Stimulated activated naive CD4-positive, alpha-beta T cell treated with Interleukin-2 at 50 U/mL for 16 hours (primary cell): Measurements from ENCODE around the gene ITFG1.

Source experiments
- DNase-seq: peaks from one replicate; lab custom pipeline; 2025; lab: John Stamatoyannopoulos, UW

The ITFG1 gene

GRCh38 chr16:47323241-47323640 is 137.6 kb downstream of the ITFG1 start:
- DNase-seq = no peak

GRCh38 chr16:47320546-47321310 is 140.1 kb downstream of the ITFG1 start:
- DNase-seq = no peak

GRCh38 chr16:47317465-47318240 is 143.2 kb downstream of the ITFG1 start:
- no peak for DNase-seq

- DNase-seq = no peak
These were observed 144.3 kb downstream of the ITFG1 start for GRCh38 chr16:47316442-47317015.

- DNase-seq = no peak
These were observed 148.9 kb downstream of the ITFG1 start for GRCh38 chr16:47311738-47312505.

GRCh38 chr16:47310792-47311211 is 150.1 kb downstream of the ITFG1 start:
- no peak for DNase-seq

- DNase-seq = no peak
These were observed 151.1 kb downstream of the ITFG1 start for GRCh38 chr16:47309581-47310312.

GRCh38 chr16:47308601-47309000 is 152.3 kb downstream of the ITFG1 start:
- no peak for DNase-seq

GRCh38 chr16:47304563-47304962 is 156.3 kb downstream of the ITFG1 start:
- no peak for DNase-seq

- no peak for DNase-seq
These were observed 161.3 kb downstream of the ITFG1 start for GRCh38 chr16:47299587-47299986.

GRCh38 chr16:47284999-47285398 is 175.9 kb downstream of the ITFG1 start:
- no peak for DNase-seq

- DNase-seq = no peak
These were observed 182.4 kb downstream of the ITFG1 start for GRCh38 chr16:47278306-47278970.

- DNase-seq = no peak
These were observed 184.3 kb downstream of the ITFG1 start for GRCh38 chr16:47276522-47276921.

- DNase-seq = no peak
These were observed 197.9 kb downstream of the ITFG1 start for GRCh38 chr16:47262938-47263337.

- no peak for DNase-seq
These were observed 200.4 kb downstream of the ITFG1 start for GRCh38 chr16:47260503-47260902.

GRCh38 chr16:47258874-47259461 is 201.9 kb downstream of the ITFG1 start:
- DNase-seq = no peak

GRCh38 chr16:47254756-47255155 is 206.1 kb downstream of the ITFG1 start:
- no peak for DNase-seq

GRCh38 chr16:47250983-47251382 is 209.9 kb downstream of the ITFG1 start:
- DNase-seq = no peak

GRCh38 chr16:47247690-47248089 is 213.2 kb downstream of the ITFG1 start:
- DNase-seq = no peak

- no peak for DNase-seq
These were observed 216.7 kb downstream of the ITFG1 start for GRCh38 chr16:47244206-47244605.

- no peak for DNase-seq
These were observed 219.8 kb downstream of the ITFG1 start for GRCh38 chr16:47241061-47241460.
